Stimulated activated CD8-positive, alpha-beta memory T cell treated with anti-CD3 and anti-CD28 coated beads, Interleukin-4, amount 100 ng/mL, for 1 hour (primary cell): ENCODE data around the gene MYO1D.

Source experiments
- DNase-seq, 2 donors: peaks; one replicate each; pipeline ENCODE4 v3.0.0-alpha.2; 2020; ENCODE audit warnings: low read depth in 2 of 2, low spot score in 1 of 2

The MYO1D gene

DNA sequence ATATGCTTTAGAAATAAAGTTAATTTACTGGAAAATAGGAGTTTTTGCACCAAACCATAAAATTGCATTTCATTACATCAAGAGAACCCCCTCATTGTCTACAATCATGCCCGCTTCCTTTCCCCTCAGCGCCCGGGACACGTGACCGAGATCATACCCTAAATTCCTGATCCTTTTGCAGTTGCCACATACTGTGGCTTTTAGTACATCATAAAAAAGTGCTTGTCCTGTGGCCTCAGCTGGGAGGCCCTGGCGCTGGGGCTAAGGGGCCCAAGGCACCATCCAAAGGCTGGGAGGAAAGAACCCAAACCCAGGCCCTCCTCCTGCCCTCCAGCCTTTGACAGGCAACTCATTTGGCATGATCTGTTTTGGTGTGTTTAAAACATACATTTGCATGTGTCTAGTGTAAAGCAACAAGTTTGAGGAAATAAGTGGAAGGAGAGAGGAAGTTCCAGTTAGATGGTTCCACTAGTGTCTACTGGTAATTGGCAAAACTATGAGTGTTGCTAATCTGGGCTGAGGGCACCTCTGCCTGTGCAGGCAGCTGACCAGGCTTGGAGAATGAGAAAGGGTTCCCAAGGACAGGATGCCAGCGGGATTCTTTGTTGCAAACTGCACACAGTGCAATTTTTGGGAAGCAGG, 384.2 kb downstream of the MYO1D start:
- no peak for DNase-seq

DNA sequence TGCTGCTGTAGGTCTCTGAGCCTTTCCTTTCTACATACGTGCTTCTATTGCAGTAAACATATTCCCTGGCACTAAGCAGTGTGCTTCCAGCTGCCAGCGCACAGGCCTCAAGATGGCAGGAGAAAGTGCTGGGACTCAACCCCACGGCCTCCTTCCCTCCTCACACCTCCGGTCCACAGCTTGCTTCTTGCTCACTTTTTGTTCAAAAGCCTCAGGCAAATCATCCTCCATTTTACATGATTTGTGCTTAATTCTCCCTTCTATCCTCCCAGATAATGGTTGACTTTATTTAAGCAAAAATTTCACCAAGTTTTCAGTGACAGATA, 384.7 kb downstream of the MYO1D start:
- DNase-seq, result no peak

DNA sequence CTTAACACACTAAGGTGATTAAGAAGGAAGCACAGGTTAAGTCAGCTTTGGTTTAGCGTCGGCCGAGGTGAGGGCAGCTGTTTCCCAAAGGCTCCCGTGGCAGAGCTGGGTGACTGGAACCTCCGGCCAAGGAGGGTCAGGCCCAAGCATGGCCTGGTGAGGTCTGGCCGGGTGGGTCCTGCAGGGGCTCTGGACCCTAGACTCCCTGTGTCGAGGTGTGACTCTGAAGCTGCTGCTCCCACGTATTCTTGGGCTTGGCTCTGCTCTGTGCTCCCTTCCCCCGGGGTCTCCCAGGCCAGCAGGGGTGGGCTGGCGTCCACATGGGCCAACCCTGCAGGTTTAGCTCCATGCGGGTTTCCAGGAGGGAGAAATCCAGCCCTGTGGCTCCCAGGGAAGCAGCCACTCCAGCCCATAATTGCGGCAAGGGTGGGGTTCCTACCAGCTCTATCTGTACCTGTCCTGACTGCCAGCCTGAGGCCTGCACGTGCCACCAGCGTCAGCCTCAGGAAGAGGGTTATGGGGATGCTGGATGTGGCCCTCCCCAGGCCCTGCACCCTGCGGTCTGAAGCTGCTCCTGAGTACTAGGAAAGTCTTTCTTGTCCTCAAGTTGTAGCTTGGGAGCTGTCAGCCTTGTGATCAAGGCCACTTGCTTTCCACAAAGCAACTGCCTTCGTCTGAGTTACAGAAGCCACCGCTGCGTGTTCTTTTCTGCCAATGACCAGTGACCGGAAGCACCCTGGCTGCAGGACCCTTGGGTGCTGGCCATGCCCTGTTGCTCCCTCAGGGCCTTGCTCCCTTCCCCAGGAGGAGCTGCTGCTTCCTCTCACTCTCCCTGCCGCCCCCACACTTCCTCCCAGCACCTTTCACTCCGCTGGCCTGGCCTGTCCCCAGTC, 385.3 kb downstream of the MYO1D start:
- DNase-seq, result no peak

DNA sequence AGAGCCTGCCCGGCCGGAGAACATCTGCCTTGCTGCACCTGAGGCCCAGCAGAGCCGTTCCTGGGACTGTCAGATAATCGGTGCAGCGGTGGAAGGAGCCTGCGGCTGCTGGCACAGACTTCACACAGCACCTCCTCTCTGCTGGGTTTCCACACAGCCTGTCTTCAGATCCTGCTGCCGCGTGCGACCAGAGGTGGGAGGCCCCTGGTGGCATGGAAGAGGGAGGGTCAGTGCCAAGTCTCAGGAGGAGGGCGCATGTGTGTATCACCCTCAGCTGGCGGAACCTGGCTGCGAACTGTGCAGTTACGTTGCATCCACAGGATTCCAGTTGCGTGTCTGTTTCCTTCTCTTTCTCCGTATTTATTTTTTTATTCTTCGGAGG, 386.8 kb downstream of the MYO1D start:
- DNase-seq, result no peak

DNA sequence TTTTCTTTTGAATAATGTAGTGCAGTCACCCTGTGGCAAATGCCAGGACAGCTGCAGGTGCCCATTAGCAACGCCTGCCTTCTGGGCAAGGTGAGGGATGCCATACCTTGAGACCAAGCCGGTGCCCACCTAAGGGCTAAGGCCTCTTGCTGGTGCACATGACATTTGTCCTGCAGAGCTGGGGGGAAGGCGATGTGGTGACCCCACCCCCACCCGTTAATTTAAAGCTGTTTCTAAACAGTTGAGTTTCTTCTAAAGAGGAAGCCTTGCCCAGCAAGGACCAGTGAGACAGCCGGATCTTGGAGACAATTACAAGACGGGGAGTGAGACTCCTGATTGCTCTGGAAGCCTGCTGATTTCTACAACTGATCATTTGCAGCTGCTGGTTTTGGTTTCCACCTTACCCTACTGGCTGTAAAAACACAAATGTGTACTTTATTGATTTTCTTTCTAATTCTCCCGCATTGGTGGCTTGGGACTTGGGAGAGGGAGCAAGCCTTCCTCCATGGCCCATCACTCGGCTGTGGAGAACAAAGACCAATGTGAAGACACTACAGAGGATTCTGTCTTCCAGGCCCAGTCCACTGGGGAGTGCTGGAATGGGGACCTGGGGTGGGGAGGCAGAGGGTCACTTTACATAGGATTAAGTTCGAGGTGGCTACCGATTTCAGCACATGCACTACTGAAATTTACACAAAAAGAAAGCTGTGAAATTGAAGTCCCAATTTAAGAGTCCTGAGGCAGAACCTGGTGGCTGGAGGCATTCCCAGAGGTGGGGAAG, 387.4 kb downstream of the MYO1D start:
- DNase-seq, result no peak

DNA sequence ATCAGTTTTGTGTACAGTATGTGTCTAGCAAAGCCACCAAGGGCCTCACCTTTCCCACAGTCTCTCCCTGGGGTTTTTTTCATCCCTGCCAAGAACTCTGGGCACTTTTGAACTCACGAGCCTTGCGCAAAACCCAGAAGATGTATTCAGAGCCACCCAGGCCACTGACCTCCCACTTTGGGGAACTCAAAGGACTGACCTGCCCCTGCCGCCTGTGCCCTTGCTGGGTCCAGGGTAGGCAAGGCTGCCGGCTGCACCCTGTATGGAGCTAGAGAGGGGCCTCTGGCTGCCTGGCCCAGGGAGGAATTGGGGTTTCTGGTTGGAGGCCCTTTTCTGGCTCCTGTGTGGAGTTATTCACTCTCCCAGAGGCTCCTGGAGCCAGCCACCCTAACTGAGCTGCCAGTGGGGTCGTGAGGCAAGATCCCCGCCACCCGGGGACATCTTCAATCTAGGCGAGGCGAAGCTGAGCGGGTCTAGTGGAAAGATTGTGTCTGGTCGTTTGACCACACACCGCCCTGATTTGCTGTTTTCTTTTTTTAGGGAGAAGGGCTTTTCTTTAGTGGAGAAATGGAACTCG, 388.2 kb downstream of the MYO1D start:
- DNase-seq, result no peak

DNA sequence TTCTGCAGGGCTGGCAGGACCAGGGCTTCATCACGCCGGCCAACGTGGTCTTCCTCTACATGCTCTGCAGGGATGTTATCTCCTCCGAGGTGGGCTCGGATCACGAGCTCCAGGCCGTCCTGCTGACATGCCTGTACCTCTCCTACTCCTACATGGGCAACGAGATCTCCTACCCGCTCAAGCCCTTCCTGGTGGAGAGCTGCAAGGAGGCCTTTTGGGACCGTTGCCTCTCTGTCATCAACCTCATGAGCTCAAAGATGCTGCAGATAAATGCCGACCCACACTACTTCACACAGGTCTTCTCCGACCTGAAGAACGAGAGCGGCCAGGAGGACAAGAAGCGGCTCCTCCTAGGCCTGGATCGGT, 388.8 kb downstream of the MYO1D start:
- no peak for DNase-seq

DNA sequence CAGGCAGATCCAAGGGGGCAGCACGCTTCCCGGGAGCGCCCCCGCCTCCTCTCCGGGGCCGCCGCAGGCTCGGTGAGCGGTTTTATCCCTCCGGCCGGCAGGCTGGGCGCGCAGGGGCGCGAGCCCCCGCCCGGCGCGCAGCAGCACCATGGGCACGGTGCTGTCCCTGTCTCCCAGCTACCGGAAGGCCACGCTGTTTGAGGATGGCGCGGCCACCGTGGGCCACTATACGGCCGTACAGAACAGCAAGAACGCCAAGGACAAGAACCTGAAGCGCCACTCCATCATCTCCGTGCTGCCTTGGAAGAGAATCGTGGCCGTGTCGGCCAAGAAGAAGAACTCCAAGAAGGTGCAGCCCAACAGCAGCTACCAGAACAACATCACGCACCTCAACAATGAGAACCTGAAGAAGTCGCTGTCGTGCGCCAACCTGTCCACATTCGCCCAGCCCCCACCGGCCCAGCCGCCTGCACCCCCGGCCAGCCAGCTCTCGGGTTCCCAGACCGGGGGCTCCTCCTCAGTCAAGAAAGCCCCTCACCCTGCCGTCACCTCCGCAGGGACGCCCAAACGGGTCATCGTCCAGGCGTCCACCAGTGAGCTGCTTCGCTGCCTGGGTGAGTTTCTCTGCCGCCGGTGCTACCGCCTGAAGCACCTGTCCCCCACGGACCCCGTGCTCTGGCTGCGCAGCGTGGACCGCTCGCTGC, 389.3 kb downstream of the MYO1D start:
- DNase-seq, result no peak

DNA sequence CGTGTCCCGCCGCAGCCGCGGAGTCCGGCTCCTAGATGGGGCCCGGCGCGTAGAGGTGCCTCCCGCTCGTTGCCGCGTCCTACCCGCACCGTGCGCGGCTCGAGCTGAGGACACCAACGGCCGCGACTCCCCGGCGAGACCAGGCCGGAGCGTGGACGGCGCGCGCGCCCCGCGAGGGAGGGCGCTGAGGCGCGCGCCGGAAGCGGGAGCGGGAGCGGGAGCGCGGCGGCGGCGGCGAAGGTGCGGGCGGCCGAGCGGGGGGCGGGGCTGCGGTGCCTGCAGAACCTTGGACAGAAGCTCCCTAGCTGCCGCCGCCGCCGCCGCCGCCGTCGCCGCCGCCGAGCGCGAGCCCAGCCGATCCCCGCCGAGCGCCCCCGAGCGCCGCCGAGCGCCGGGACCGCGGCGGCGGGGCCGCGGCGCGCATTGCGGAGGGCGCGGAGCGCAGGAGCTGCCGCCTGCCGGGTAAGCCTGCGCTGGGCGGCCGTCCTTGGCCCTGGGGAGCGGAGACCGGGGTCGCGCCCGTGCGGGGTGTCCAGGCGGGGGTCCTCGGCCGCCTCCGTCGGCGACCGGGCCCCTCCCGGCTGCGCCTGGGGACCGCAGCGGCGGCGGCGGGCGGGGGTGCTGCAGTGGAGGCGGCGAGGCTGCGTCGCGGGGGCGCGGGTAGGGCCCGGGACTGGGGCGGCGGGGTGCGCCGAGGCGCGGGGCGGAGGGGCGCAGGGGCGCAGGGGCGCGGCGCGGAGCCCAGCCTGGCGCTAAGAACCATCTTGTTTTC, 390.0 kb downstream of the MYO1D start, which contains the start of gene CDK5R1:
CDK5R1 (plus strand) TSS at position 293 of the 772 bp plus-strand sequence. CDS start 628 bp downstream, outside the sequence.
- peak in 1 of 2 donors; percentile 43 for DNase-seq

DNA sequence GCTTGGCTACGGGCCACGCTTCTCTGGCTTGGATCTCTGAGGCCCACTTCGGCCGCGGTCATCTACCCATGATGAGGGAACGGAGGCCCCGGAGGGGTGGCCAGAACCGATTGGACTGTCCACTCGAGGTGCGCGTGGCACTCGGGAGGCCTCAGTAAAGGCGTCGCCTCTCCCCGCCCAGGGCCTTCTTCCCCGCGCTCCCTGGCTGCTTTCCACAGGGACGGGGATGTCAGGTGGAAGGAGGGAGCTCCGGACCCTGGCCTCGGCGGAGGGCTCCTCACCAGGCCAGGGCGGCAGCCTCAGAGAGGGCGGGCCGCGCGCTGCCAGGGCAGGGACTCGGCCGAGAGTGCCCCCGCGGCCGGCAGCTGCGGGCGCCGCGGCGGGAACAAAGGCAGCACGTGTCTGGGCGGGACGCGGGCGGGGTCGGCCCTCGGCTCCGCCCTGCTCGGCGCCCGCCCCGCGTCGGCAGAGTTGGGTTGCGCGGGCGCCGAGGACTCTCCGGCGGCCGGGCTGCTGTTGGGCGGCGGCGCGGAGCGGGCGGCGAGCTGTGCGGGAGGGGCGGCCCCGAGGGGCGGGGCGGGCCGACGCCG, 390.7 kb downstream of the MYO1D start:
- DNase-seq, result peak in 1 of 2 donors; percentile 37

DNA sequence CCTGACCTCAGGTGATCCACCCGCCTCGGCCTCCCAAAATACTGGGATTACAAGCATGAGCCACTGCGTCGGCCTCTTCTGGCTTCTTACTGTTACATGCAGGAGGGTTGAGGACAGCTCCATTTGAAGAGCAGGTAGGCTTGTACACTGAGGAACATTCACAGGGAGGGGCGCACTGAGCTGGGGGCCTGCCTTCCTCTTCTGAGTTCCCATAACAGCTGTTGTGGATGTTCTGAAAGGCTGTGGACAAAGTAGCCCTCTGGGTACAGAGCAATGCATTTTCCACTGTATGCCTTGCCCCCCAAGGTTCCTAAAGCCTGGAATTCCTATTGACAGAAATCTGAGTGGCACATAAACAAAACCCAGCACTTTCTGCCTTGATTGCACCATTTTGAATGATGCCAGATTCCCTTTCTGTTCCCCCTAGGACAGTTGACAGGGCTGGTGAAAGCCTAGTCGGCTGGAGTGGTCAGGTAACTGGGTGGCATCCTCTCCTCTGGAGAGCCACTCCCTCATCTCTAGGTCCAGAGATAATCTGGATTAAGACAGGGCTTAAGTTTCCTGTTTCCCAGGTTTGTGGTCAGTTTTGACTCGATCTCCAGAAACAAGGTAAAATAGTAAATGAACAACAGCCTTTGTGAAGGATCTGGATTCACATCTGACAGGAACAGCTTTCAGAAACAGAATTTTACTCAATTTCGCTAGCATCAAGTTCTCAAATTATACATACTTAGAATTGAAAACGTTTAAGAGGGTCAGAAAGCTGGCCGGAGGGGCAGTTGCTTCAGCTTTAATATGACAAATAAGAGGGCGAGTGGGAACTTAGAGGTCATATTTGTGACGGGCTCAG, 391.4 kb downstream of the MYO1D start:
- no peak for DNase-seq

DNA sequence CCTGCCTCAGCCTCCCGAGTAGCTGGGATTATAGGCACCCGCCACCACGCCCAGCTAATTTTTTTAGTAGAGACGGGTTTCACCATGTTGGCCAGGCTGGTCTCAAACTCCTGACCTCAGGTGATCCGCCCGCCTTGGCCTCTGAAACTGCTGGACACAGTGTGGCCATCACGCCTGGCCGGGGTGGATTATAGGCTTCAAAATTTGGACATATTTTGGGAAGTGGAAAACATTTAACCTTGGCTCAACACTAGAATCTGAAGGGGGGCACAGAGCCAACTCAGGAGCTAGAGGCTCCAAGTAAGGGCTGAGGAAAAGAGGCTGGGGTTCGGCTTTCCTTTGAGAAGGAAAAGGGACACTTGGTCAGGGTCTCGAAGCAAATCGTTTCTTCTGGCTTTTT, 392.3 kb downstream of the MYO1D start:
- DNase-seq, result no peak

DNA sequence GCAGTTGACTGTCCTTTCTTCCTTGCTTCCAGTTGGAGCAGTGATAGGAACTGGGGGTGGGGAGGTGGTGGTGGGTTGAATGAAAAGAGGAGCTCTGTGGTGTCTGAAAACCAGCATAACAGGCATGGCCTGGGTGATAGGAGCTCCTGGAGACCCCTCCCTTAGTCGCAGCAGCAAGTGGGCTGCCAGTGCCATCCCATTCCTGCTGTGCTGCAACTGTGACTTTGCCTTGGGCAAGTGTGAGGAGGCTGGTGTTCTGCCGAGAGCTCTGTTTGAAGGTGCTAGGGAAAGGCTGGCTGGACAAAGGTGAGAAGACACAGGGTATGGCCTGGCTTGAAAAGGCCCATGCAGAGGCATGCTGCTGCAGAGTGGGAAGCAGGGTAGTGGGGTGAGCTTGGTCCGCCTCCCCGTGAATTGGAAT, 392.9 kb downstream of the MYO1D start:
- no peak for DNase-seq

DNA sequence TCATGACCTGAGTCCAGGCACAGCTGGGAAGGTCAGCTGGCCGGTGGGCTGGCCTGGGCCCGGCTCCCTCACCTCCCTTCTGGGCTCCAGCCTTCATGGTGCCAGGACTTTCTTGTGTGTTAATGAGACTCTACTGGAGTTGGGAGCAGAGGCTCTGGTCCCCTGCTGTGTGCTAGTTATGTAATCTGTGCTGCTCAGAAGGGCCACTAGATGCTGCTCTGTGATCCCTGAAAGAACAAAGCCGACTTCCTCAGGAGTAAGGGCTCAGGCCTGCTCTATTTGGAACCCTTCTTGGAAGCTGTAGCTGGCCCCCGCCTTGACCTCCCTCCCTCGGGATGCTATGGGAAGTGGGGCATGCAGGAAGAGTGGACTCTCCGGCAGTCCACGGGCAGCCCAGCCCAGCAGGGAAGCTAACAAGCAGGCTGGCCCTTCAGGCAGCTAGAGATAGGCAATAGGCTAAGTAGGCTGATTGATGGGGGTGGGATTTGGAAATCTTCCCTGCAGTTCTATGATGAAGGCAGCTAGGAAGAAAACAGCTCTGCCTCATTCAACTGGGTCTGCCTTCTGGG, 393.4 kb downstream of the MYO1D start:
- DNase-seq, result no peak

DNA sequence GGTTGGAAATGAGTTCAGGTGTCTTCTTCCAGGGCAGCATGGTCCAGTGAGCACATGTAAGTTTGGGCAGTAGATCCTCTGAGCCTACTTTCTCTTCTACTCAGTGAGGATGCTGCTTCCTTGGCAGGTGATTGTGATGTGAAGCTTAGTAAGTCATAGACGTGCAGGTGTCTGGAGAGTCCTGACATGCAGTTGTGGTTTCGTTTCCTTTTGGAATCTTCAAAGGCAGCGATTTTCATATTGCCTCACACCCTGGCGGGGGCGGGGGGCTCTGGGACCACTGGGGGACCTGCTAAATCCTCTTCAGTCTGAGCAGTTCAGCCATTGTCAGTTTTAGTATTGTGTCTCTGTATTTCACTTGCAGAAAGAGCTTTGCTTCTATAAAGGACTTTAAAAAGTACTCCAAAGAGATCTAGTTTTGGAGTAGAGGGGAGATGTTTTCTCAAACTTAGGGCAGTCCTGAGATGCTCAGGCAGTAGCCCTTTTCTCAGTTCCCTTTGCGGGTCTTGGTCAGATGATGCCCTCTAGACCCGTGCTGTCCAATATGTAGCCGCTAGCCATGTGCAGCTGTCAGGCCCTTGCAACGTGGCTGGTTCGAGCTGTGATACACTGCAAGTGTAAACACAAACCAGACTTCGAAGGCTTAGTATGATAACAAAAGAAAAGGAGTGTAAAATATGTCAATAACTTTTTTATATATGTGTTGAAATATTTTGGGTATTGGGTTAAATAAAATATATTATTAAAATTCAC, 394.2 kb downstream of the MYO1D start:
- no peak for DNase-seq

DNA sequence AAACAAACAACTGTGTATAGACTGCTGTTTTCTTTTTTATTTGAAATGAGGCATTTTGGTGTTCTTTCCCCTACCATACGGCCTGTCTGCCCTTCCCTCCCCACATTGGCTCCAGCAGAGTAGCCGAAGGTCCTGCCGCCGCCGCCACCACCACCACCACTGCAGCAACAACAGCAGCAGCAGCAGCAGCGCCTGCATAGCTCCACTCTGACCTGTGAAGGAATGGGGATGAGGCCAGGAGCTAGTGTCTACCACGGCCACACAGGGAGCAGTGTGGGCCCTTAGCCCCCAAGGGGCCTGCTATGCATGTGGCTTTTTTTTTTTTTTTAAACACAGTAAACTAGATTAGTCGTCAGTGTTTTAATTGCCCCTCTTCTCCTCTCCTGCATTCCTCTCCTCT, 395.7 kb downstream of the MYO1D start:
- no peak for DNase-seq

DNA sequence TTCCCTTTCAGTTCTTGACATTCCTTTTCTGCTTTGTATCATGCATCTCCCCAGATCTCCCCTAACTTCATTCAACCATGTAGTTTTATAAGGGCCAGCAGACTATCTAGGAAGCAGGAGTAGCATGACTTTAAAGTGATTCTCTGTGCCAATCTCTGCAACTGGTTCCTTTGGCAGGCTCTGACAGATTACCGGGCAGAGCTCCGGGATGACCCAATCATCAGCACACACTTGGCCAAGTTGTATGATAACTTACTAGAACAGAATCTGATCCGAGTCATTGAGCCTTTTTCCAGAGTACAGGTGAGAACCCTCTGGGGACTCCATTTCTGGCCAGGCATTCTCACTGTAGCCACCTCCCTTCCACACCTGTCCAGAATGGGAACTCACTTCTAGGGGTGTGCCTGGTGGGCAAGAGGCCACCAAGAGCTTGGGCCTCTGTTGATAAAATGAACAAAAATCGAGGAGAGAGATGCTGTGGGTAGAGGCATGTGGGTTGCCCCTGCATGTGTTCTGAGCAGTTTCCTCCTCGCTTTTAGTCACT, 397.8 kb downstream of the MYO1D start:
- no peak for DNase-seq

DNA sequence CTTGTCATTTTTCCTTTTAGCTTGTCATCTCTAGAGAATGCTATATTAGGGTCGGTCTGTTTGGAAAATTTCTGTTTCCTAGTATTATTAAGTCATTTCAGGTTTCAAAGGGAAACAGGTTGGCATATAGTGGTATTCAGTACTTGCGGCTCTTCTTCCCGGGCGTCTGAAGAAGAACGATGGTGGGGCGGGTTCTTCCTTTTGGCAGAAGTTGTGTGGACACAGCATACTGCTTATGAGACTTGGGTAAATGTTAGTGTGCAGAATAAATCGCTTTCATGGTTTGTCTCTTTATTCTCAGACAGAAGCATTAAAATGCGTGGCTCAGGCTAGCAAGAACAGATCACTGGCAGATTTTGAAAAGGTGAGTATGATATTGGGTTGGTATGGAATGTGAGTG, 399.7 kb downstream of the MYO1D start:
- no peak for DNase-seq
